ENCODE measurements around the gene ZNF90. TPM values are rescaled to one million over a fixed set of nuclear protein-coding genes. Genes with fewer than 3 reads are reported as not detected.
A peak's percentile ranks its signal among the peaks of the same experiment; 100 is the strongest.

Gene ZNF90
- total and polyA plus RNA-seq, 2 of the 8 experiments (the other 6 are each of a cell fraction or from before 2014, with no cell fraction given) = 41.2 to 114 TPM

DNA sequence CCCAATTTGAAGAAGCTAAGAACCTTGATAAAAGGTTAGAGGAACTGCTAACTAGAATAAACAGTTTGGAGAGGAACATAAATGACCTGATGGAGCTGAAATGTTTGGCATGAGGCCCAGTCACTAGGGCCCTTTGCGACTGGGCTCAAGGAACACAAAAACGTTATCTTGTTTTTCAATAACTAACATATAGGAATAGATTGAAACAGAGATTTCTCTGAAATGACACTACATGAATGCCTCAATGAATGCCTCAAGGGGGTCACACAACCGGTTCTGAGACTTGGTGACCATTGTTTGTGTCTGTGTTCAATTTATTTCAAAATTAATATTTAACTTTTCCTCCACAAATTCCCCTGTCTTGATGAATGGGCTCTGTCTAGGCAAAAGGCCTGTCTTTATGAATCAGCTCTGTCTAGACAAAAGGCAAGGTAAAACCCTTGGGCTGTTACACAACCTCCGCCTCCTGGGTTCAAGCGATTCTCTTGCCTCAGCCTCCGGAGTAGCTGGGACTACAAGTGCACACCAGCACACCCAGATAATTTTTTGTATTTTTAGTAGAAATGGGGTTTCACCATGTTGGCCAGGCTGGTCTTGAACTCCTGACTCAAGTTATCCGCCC lies 88.3 kb downstream of the ZNF90 start:
- Histone ChIP-seq H3K9me3 (ENCODE audit: insufficient read depth in 2 of 2, low read depth in 1 of 2, low read length in 1 of 2) (no peaks in the 10 kb centered on the region), H2AK5ac (ENCODE audit: low read depth, low read length) (no peak overlapping the region), H4K8ac (ENCODE audit: extremely low read depth, insufficient read depth, low read length) (no peak overlapping the region), H3K4me1 (replicated peaks in 1 of 4; ENCODE audit: control insufficient read depth in 3 of 4, insufficient read depth in 4 of 4, low read length in 3 of 4) (peaks cover 0 to 5% (median 0%) of the 10 kb centered on the region in 4 experiments; a peak in 1 of 7 replicates), H4K5ac (ENCODE audit: insufficient read length, low read depth, low read length) (no peak overlapping the region), H3K79me2 (ENCODE audit: control insufficient read depth in 1 of 2, insufficient read depth in 2 of 2, low read length in 2 of 2) (peaks cover 0 to 33% of the 10 kb centered on the region in 2 experiments; a peak in 3 of 4 replicates), H2BK20ac (ENCODE audit: low read length) (0 out of 2 replicates have a peak overlapping the region, but pooled peaks have one; percentile 82), H2BK5ac (ENCODE audit: low read depth, low read length) (no peak overlapping the region), H2BK120ac (replicated peaks; ENCODE audit: low read depth, low read length) (no peak overlapping the region), H2BK15ac (ENCODE audit: low read length) (no peak overlapping the region), H3K4ac (replicated peaks; ENCODE audit: insufficient read length, low read depth, low read length) (no peak overlapping the region), H3K4me3 (ENCODE audit: extremely low read depth in 1 of 4, insufficient read depth in 2 of 4, low read depth in 3 of 4, low read length in 4 of 4) (no peak overlapping the region), H4K91ac (replicated peaks; ENCODE audit: insufficient read length, low read length) (no peak overlapping the region), H3K23me2 (ENCODE audit: low read depth, low read length) (no peaks in the 10 kb centered on the region), H3K23ac (ENCODE audit: insufficient read length) (no peak overlapping the region), H3K18ac (ENCODE audit: extremely low read depth, low read length) (no peak overlapping the region), H4K20me1 (replicated peaks in 1 of 2; ENCODE audit: control insufficient read depth in 1 of 2, insufficient read depth in 2 of 2, low read length in 2 of 2) (no peaks in the 10 kb centered on the region), H3K27ac (ENCODE audit: low read depth, low read length) (no peak overlapping the region), H2AFZ (ENCODE audit: low read length) (no peak overlapping the region), H3K79me1 (ENCODE audit: low read depth, low read length) (no peaks in the 10 kb centered on the region; the same call in 1 of the 2 replicates), H3K56ac (replicated peaks; ENCODE audit: insufficient read length, low read depth, low read length) (no peak overlapping the region), H3K9ac (replicated peaks in 1 of 4; ENCODE audit: extremely low read depth in 1 of 4, low read depth in 3 of 4, low read length in 3 of 4) (no peak overlapping the region), H3K27me3 (replicated peaks in 1 of 4; ENCODE audit: control insufficient read depth in 3 of 4, extremely low read depth in 1 of 4, insufficient read depth in 3 of 4, low read length in 3 of 4) (no peaks in the 10 kb centered on the region), H3K4me2 (ENCODE audit: insufficient read depth in 1 of 2, low read depth in 2 of 2, low read length in 2 of 2) (no peak overlapping the region), H2BK12ac (ENCODE audit: low read depth, low read length) (no peak overlapping the region), H3K36me3 (ENCODE audit: control insufficient read depth in 2 of 4, insufficient read depth in 4 of 4, low read length in 3 of 4) (peaks cover 0 to 8% (median 2%) of the 10 kb centered on the region in 4 experiments; a peak in 5 of 8 replicates), H3K14ac (ENCODE audit: insufficient read length) (no peak overlapping the region)
- POLR2A ChIA-PET (ENCODE audit: partially characterized antibody) = interaction anchor here (0.7 to 3.9 kb wide), 18 partner anchors 13 to 497 kb away, joined by 3 to 20 read pairs (median 4); partner anchors contain the start of genes ZNF101 and ZNF90
- DNase-seq (ENCODE audit: low read depth in 1 of 2, low spot score in 2 of 2) (no peak), FAIRE-seq (no peak)
- TF ChIP-seq EP300 (IDR thresholded peaks at IDR 0.05; ENCODE audit: borderline replicate concordance in 1 of 2, low read depth in 2 of 2, low read length in 2 of 2) (no peak), SP2 (IDR thresholded peaks at IDR 0.05; ENCODE audit: low read length) (no peak), SIRT6 (IDR thresholded peaks at IDR 0.05; ENCODE audit: low read length) (no peak), GTF2F1 (IDR thresholded peaks at IDR 0.05; ENCODE audit: borderline replicate concordance, low read depth, low read length) (no peak), YY1 (IDR thresholded peaks at IDR 0.05; ENCODE audit: low read depth, low read length) (no peak), TBP (IDR thresholded peaks at IDR 0.05; ENCODE audit: low read depth, low read length) (no peak), SIX5 (IDR thresholded peaks at IDR 0.05; ENCODE audit: low read depth, low read length) (no peak)
- TF ChIP-seq, protein P1, sequence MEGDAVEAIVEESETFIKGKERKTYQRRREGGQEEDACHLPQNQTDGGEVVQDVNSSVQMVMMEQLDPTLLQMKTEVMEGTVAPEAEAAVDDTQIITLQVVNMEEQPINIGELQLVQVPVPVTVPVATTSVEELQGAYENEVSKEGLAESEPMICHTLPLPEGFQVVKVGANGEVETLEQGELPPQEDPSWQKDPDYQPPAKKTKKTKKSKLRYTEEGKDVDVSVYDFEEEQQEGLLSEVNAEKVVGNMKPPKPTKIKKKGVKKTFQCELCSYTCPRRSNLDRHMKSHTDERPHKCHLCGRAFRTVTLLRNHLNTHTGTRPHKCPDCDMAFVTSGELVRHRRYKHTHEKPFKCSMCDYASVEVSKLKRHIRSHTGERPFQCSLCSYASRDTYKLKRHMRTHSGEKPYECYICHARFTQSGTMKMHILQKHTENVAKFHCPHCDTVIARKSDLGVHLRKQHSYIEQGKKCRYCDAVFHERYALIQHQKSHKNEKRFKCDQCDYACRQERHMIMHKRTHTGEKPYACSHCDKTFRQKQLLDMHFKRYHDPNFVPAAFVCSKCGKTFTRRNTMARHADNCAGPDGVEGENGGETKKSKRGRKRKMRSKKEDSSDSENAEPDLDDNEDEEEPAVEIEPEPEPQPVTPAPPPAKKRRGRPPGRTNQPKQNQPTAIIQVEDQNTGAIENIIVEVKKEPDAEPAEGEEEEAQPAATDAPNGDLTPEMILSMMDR (IDR thresholded peaks at IDR 0.05; ENCODE audit: control extremely low read depth in 1 of 3, insufficient read depth in 1 of 3, low read depth in 1 of 3, low read length in 3 of 3) = no peak
- TF ChIP-seq, protein P2, sequence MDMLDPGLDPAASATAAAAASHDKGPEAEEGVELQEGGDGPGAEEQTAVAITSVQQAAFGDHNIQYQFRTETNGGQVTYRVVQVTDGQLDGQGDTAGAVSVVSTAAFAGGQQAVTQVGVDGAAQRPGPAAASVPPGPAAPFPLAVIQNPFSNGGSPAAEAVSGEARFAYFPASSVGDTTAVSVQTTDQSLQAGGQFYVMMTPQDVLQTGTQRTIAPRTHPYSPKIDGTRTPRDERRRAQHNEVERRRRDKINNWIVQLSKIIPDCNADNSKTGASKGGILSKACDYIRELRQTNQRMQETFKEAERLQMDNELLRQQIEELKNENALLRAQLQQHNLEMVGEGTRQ (IDR thresholded peaks at IDR 0.05; ENCODE audit: low read length) = no peak
- 92% methylated on average over 7 of the region's 7 CpGs; no CpG with 5 or more reads in 1 of the 2 experiments for WGBS, 2 experiments (ENCODE audit: extremely low coverage in 1 of 2, insufficient coverage in 1 of 2, insufficient read length in 1 of 2, insufficient replicate concordance in 2 of 2, low coverage in 1 of 2, low lambda C conversion rate in 2 of 2, missing lambda C conversion rate in 1 of 2)
- CTCF ChIA-PET (ENCODE audit: partially characterized antibody) = interaction anchor here (1.9 kb wide), 1 partner anchor 168 kb away, joined by 9 read pairs; no protein-coding TSS in a partner anchor
